Measurements from ENCODE around the gene WDR88.
"Not testable (repeated sequence)": the region's sequence is repeated elsewhere in the genome, so short reads cannot be mapped to it uniquely, and the experiment has no call there.

WDR88 gene

GRCh38 chr19:33174186-33174585 lies 42.3 kb downstream of the WDR88 start:
- no peak for DNase-seq

DNA sequence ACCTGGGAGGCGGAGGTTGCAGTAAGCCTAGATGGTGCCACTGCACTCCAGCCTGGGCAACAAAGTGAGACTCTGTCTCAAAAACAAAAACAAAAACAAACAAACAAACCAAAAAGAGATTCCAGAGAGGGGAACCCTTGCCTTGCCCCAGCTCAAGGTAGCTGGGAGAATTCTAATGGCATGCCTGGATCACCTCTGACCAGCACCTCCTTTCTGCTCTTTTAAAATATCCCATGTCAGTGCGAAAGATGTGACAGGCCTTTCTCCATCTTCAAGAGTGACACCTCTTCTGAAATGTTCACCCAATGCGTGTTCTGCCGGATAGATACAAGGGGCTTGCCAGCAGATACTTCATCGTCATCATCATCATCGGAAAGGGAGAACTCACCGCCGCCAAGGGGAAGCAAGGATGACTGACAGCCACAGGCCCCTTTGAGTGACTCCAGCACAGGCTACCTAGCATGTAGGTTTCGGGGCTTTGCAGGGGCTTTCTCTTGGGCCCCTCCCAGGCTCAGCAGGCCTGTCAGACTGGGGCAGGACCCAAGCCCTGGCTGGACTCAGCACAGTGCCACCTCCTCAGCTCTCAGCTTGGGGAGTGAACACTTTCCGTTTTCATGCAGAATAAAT lies 43.4 kb downstream of the WDR88 start:
- DNase-seq, result no peak

DNA sequence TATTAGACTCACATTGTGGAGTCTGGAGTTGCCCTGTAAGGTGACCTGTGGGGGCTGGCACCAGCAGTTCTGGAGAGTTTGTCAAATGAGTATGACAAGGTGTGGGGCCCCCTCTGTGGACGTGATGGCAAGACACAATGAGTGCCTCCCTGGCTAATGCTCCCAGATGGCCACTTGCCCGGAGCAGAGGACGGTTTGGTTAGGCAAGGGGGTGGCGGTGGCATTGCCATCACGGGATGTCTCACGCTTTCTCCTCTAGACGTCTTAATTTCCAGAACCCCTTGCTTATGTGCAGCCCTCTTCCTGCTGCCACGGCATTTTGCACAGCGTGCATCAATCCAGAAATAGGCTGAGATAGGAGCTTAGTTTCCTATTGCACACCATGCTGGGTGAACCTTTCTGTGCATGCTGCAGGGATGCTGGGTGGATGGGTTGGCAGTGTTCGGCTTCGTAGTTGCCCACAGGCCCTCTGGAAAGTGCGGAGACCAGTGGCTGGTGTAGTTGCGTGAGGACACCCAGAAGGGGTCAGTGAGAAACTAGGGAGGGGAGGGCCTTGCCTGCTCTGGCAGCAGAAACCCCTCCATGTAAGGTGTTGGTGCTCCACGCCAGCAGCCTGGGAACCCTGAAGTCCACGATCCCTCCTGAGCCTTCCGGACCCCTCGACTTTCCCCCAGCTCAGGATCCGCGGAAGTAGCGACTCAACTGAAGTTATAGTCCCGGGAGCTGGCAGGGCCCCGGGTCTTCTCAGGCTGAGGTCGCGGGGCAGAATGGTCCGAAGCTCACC lies 44.2 kb downstream of the WDR88 start:
- DNase-seq, result no peak

- DNase-seq, result peak; percentile 80 to 89
Measured at GRCh38 chr19:33176670-33177416, 44.9 kb downstream of the WDR88 start.

DNA sequence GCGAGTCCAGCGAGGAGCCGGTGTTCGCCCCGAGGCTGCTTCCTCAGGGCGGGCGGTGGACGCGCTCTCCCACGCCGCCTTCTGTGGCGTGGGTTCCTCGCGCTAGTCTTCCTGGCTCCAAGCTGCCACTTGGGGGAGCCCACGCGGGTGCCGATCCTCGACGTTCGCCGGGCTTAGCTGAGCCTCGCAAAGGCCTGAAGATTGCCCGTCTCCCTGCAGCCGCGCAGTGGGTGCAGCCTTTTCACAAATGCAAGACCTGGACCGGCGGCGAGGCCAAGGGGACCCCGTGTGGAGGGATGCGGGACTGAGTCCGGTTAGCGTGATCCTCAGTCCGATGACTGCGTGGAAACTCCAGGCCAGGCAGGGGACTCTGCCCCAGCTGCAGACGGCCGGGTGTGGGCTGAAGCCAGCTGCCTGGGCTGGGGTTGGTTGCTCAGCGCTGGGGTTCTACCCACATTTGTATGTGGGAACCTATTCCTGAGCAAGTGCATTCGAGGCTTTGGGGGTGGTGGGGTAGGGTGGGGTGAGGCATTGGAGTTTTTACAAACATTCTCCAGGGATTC lies 45.6 kb downstream of the WDR88 start:
- no peak for DNase-seq

GRCh38 chr19:33186431-33187182 lies 54.7 kb downstream of the WDR88 start:
- no peak for DNase-seq

- no peak for DNase-seq
Measured at GRCh38 chr19:33187183-33187540, 55.2 kb downstream of the WDR88 start.

DNA sequence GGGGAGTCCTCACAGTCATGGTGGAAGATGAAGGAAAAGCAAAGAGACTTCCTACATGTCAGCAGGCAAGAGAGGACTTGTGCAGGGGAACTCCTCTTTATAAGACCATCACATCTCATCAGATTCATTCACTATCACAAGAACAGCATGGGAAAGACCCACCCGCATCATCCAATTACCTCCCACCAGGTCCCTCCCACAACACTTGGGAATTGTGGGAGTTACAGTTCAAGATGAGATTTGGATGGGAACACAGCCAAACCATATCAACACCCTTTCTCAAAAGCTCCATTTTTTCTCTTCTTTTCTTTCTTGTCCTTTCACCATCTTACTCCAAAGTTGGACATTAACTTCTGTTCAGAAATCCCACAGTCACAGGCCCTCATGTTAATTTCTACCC lies 57.5 kb downstream of the WDR88 start:
- no peak for DNase-seq

- not testable (repeated sequence) for DNase-seq
Measured at GRCh38 chr19:33191092-33191491, 59.2 kb downstream of the WDR88 start.

- DNase-seq, result no peak
Measured at GRCh38 chr19:33191501-33191900, 59.6 kb downstream of the WDR88 start.

GRCh38 chr19:33192010-33192409 lies 60.1 kb downstream of the WDR88 start:
- no peak for DNase-seq

DNA sequence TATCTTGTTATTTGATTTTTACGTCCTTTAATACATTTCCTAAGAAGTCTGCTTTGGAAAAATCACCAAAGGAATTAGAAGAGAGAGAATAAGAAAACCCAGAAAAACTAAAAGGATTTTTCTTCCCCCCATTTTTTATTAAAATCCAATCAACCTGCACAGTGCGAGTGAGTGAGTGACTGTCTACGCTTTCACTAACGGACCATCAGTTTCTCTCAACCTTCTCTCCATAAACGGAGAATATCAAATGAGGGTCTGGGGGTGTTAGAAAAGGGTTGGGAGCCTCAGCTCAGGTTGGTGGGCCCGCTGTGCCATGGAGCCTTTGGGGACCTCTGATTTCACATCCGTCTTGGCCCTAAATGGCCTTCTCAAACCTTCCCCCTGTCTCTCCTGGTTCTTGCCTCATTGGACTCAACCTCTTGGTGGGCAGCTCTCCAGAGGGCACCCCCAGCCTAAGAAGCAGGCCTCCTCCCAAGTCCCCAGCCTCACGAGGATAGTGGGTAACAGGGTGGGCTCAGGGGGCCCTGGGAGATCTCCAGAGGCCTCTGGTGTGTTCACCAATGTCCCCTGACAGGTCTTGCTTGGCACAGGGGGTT lies 61.5 kb downstream of the WDR88 start:
- DNase-seq, result no peak

GRCh38 chr19:33193865-33194362 lies 62.0 kb downstream of the WDR88 start, which contains the start of gene LRP3:
TSS of gene LRP3 (plus strand) at chr19:33194330. CDS start at chr19:33194786, 456 bp downstream.
- DNase-seq, result no peak

DNA sequence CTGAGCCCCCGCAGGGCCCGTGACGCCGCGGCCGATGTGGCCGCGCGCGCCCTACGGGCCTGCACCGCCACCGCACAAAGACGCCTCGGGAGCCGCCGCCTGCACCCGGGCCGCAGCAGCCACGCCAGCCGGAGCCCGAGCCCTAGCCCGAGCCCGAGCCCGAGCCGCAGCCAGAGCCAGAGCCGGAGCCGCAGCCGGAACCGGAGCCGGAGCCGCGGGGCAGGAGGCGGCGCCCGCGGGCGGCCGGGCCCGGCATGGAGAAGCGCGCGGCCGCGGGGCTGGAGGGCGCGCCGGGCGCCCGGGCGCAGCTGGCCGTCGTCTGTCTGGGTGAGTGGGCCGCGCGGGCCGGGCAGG lies 62.6 kb downstream of the WDR88 start:
- no peak for DNase-seq

GRCh38 chr19:33194886-33195644 lies 63.2 kb downstream of the WDR88 start:
- DNase-seq, result no peak

DNA sequence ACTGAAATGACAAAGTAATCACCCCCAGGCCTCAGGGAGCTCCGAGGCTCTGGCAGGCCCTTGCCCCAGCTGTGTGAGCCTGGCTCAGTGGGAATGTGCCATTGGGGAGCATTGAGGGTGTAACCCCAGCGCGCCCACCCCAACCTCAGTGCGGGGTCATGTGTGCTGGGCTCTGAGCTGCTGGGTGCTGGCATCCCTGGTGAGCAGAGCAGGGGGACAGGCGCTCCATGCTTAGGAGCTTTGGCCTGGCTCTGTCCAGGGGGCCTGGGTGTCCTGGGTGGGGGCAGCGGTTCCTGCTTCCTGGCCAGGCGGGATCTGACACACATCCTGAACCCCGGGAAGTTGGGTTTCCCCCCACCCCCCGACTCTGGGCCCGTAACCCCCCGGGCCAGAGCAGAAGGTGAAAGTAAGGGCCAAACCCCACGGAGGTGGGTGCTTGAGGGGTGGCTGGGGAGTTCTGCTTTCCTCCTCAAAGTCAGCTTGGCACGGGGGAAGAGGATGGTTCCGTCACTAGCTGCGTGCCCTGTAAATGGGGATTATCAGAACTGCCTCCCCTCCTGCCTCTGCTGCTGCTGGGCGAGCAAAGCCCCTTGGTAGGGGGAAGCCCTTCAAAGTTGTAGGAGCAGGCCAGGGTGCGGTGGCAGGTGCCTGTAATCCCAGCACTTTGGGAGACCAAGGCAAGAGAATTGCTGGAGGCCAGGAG lies 63.9 kb downstream of the WDR88 start:
- no peak for DNase-seq

DNA sequence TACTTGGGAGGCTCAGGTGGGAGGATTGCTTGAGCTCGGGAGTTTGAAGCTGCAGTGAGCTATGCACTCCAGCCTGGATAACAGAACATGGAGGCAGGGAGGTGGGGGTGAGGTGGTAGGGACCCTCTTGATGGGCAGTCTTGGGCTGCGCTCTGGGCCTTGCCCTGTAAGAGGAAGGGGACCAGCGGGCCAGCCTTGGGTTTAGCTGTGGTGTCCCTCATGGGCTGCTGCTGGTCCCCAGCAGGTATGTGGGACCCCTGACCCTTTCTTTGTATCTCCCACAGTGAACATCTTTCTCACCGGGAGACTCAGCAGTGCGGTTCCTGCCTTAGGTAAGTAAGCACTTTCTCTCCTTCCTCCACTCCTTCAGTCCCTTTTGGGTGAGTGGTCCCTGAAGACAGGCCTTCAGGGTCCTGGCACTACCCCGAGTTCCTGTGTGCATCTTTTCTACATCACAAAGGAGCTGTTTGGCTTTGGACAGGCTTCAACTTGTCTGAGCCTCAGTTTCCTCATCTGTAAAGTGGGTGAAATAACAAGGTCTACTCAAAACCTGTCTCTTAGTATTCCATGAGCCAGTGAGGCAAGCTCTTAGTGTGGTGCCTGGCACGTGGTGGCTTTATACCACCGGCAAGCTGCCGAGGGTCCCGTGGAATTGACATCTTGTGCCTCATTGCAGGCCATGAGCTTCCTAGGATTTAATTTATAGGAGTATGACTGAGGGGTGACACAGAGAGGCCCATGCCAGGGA lies 64.7 kb downstream of the WDR88 start:
- DNase-seq, result no peak

DNA sequence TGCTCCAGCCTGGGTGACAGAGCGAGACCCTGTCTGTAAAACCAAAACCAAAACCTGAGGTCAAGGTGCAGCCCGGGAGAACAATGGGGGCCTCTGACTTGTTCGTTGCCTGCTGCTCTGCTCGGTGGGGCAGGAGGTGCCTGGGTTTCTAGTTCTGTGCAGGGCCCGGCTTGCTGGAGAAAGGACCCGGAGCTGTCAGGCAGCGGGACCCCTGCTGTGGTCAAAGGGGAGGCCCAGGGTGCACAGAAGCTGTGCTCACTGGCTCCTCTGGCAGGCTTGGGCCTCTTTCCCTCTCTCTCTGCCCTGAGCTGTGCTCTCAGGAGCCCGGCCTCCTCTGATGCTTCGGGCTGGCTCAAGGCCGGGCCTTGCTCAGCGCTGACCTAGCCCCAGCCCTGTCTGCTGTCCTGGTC lies 65.7 kb downstream of the WDR88 start:
- DNase-seq, result no peak

DNA sequence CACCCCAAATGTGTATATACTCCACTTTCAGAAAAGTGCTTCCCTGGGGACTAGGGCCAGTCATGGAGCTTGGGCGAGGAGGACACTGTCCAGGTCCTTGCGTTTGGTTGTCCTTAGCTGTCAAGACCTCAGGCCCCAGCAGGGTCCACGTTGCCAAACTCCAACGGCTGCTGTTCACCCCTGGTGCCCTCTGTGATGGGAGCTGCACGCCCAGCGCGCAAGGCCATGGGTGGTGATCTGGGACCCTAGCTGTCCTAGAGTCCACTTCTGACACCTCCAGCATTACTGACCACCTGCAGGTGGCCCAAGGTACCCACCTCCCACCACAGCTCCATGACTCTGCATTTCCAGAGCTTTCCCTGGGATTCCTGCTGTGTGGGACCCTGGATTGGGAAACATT lies 66.3 kb downstream of the WDR88 start:
- DNase-seq, result no peak
